Bladder microvascular endothelial cell (primary cell): ENCODE results near the gene FAM76A. TPM values are rescaled to one million over a fixed set of nuclear protein-coding genes. Genes with fewer than 3 reads are reported as not detected.

ENCODE experiments used
- total RNA-seq: library from RNA; depleted of rRNA; stranded (reverse); fragments of >200 nt; gene quantifications from 2 replicates; pipeline ENCODE4 v1.2.3, GENCODE V29; 2014

The FAM76A gene
- 8.0 and 8.6 TPM in 2 replicates for total RNA-seq

GRCh38 chr1:27725374-27726172 lies at the start of gene FAM76A:
Gene FAM76A (plus strand): TSS chr1:27725961. CDS start chr1:27726081, 120 bp downstream.

GRCh38 chr1:27772932-27773825 lies 47.4 kb downstream of the FAM76A start, which contains the start of gene STX12:
Gene STX12 (plus strand): TSS chr1:27773219. CDS start chr1:27773308, 89 bp downstream.

Other genes starting within 250 kb of the FAM76A start
- 31.6 and 103 TPM in 2 replicates for gene WASF2, start 235.8 kb upstream of the FAM76A start, total RNA-seq
- gene AHDC1, start 121.8 kb upstream of the FAM76A start, total RNA-seq: 3.9 and 17.2 TPM in 2 replicates
- gene FGR, start 90.8 kb upstream of the FAM76A start, total RNA-seq: 0.06 and 0.49 TPM in 2 replicates
- 42.7 and 87.9 TPM in 2 replicates for gene IFI6, start 53.8 kb upstream of the FAM76A start, total RNA-seq
- 67.0 and 163 TPM in 2 replicates for gene STX12, start 47.3 kb downstream of the FAM76A start, total RNA-seq
- 33.4 and 63.5 TPM in 2 replicates for gene PPP1R8, start 104.8 kb downstream of the FAM76A start, total RNA-seq
- gene THEMIS2, start 146.6 kb downstream of the FAM76A start, total RNA-seq: 5.0 and 19.3 TPM in 2 replicates
- 33.9 and 38.9 TPM in 2 replicates for gene RPA2, start 188.6 kb downstream of the FAM76A start, total RNA-seq
- gene SMPDL3B, start 209.0 kb downstream of the FAM76A start, total RNA-seq: 0.32 and 1.3 TPM in 2 replicates
- 4.9 and 6.9 TPM in 2 replicates for gene XKR8, start 234.0 kb downstream of the FAM76A start, total RNA-seq